Measurements from ENCODE around the gene TTLL6.
"Not testable (repeated sequence)": the region's sequence is repeated elsewhere in the genome, so short reads cannot be mapped to it uniquely, and the experiment has no call there.

DNA sequence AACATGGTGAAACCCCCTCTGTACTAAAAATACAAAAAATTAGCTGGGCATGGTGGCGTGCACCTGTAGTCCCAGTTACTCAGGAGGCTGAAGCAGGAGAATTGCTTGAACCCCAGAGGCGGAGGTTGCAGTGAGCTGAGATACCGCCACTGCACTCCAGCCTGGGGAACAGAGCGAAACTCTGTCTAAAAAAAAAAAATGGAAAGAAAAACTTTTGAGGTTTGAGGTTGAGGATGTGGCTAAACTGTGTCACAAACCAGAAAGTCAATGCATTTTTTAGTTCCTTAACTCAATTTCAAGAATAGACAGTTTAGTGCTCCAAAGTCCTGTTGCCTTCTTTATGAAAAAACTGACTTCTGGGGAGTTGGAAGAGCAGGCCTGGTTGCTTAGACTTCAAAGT, 20.4 kb upstream of the TTLL6 start:
- not testable (repeated sequence) for TF ChIP-seq MAZ (IDR thresholded peaks at IDR 0.05; ENCODE audit: borderline replicate concordance, low read depth, low read length); CTCF (IDR thresholded peaks at IDR 0.05); HEYL (CRISPR knock-in tag; IDR thresholded peaks at IDR 0.05); KDM1A (IDR thresholded peaks at IDR 0.05; ENCODE audit: low read depth); POLR2A (IDR thresholded peaks at IDR 0.05; ENCODE audit: low read length); ELK1 (IDR thresholded peaks at IDR 0.05; ENCODE audit: low read depth, low read length); E2F6 (IDR thresholded peaks at IDR 0.05; ENCODE audit: borderline replicate concordance, low read depth); KDM5A (IDR thresholded peaks at IDR 0.05)
- TF ChIP-seq, protein P1, sequence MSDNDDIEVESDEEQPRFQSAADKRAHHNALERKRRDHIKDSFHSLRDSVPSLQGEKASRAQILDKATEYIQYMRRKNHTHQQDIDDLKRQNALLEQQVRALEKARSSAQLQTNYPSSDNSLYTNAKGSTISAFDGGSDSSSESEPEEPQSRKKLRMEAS (IDR thresholded peaks at IDR 0.05): not testable (repeated sequence)
- TF ChIP-seq, protein P2, sequence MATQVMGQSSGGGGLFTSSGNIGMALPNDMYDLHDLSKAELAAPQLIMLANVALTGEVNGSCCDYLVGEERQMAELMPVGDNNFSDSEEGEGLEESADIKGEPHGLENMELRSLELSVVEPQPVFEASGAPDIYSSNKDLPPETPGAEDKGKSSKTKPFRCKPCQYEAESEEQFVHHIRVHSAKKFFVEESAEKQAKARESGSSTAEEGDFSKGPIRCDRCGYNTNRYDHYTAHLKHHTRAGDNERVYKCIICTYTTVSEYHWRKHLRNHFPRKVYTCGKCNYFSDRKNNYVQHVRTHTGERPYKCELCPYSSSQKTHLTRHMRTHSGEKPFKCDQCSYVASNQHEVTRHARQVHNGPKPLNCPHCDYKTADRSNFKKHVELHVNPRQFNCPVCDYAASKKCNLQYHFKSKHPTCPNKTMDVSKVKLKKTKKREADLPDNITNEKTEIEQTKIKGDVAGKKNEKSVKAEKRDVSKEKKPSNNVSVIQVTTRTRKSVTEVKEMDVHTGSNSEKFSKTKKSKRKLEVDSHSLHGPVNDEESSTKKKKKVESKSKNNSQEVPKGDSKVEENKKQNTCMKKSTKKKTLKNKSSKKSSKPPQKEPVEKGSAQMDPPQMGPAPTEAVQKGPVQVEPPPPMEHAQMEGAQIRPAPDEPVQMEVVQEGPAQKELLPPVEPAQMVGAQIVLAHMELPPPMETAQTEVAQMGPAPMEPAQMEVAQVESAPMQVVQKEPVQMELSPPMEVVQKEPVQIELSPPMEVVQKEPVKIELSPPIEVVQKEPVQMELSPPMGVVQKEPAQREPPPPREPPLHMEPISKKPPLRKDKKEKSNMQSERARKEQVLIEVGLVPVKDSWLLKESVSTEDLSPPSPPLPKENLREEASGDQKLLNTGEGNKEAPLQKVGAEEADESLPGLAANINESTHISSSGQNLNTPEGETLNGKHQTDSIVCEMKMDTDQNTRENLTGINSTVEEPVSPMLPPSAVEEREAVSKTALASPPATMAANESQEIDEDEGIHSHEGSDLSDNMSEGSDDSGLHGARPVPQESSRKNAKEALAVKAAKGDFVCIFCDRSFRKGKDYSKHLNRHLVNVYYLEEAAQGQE (IDR thresholded peaks at IDR 0.05): not testable (repeated sequence)
